H1 (cell line): Measurements from ENCODE around the gene LPO. TPM values are rescaled to one million over a fixed set of nuclear protein-coding genes. Genes with fewer than 3 reads are reported as not detected.

Experiments used
- ASH2L ChIP-seq: fragments of 200-600, 300-600 bp; sonication (generic); IDR thresholded peaks from one replicate; pipeline ENCODE4 v1.7.1; 2017; ENCODE audit warnings: low read length
- CHD1 ChIP-seq: IDR thresholded peaks from 2 replicates; pipeline ENCODE4 v1.6.1; 2012; ENCODE audit warnings: low read depth, low read length, improper control_type of control experiment
- CHD2 ChIP-seq: IDR thresholded peaks from 2 replicates; pipeline ENCODE4 v1.6.1; 2012; ENCODE audit warnings: low read length, improper control_type of control experiment
- CTCF ChIP-seq, 3 experiments: IDR thresholded peaks; 1 replicate in 2 of 3; 2 replicates in 1 of 3; pipeline versions ENCODE4 v1.5.1 to v1.6.1; 2011; ENCODE audit warnings: low read length in 3 of 3, mild to moderate bottlenecking in 3 of 3, inconsistent platforms in 2 of 3, low read depth in 1 of 3, moderate library complexity in 1 of 3; ENCODE audit not compliant: insufficient read depth in 1 of 3; ENCODE audit errors: control extremely low read depth in 1 of 3
- MAX ChIP-seq: IDR thresholded peaks from 2 replicates; pipeline ENCODE4 v1.6.1; 2012; ENCODE audit warnings: inconsistent platforms
- RAD21 ChIP-seq, 2 experiments: IDR thresholded peaks in 1 of 2; conservative IDR thresholded peaks in 1 of 2; 2 replicates each; pipeline ENCODE4 v1.6.1; 2011; ENCODE audit warnings: low read depth in 2 of 2, low read length in 2 of 2, improper control_type of control experiment in 1 of 2, inconsistent platforms in 1 of 2, mild to moderate bottlenecking in 1 of 2, moderate library complexity in 1 of 2
- SAP30 ChIP-seq: fragments of 300-600 bp; sonication (generic); IDR thresholded peaks from 2 replicates; pipeline ENCODE4 v1.7.1; 2012; ENCODE audit warnings: low read length, moderate library complexity, mild to moderate bottlenecking, inconsistent platforms; ENCODE audit not compliant: insufficient read depth, insufficient replicate concordance
- SP2 ChIP-seq: IDR thresholded peaks from 2 replicates; pipeline ENCODE4 v1.6.1; 2012; ENCODE audit warnings: mild to moderate bottlenecking, low read length, inconsistent platforms
- polyA plus RNA-seq, 7 experiments: library from polyadenylated mRNA; depleted of rRNA in 3 of 7; stranded (reverse) in 5 of 7; unstranded in 2 of 7; fragments of >200 nt in 5 of 7; fragments of 200-250 nt in 2 of 7; gene quantifications; 1 replicate in 5 of 7; 2 replicates in 1 of 7; 4 replicates in 1 of 7; pipeline versions ENCODE4 v1.2.1 to v1.2.3, GENCODE V29; 2011 to 2013; ENCODE audit warnings: missing spikeins in 2 of 7, mixed read lengths in 2 of 7
- total RNA-seq: library from RNA; stranded (reverse); fragmentation: NEBNext Ultra II Directional; extraction: Animal tissue kit (Norgen Biotek cat#: 25700); gene quantifications from 2 replicates; pipeline ENCODE4 v1.2.1, GENCODE V29; 2021

LPO gene
- total and polyA plus RNA-seq, 2 of the 8 experiments (the other 6 are each of a cell fraction or from before 2014, with no cell fraction given) = 0.38 to 0.52 TPM

- TF ChIP-seq CHD1 (no peak), SAP30 (no peak), SP2 (no peak), CHD2 (no peak), MAX (peak; percentile 96), CTCF (IDR thresholded peaks at IDR 0.05; ENCODE audit: control extremely low read depth in 1 of 3, insufficient read depth in 1 of 3, low read depth in 1 of 3, low read length in 3 of 3) (peak; percentile 70 to 88 (median 86)), ASH2L (no peak), RAD21 (IDR thresholded peaks at IDR 0.05 in 1 of 2, conservative IDR thresholded peaks at IDR 0.05 in 1 of 2; ENCODE audit: low read depth in 2 of 2, low read length in 2 of 2) (peak; percentile 47 to 63)
Measured at GRCh38 chr17:58200024-58200633, 38.3 kb upstream of the LPO start (continued).
